Cardiac muscle cell (in vitro differentiated cells and primary cell): ENCODE data around the gene MERTK. TPM values are rescaled to one million over a fixed set of nuclear protein-coding genes. Genes with fewer than 3 reads are reported as not detected.
"Not testable (repeated sequence)": the region's sequence is repeated elsewhere in the genome, so short reads cannot be mapped to it uniquely, and the experiment has no call there.

ENCODE experiments used
- DNase-seq, 2 donors: peaks; one replicate each; pipeline versions ENCODE4 v3.0.0 to v3.0.0-alpha.2; 2010 to 2017; ENCODE audit warnings: low read depth in 1 of 2, low spot score in 1 of 2
- H3K27ac ChIP-seq: fragments of 200-600 bp; sonication (generic); 2 replicates; pipeline ENCODE4 v1.5.1; 2016
- H3K27me3 ChIP-seq: fragments of 200-600 bp; sonication (generic); 2 replicates; pipeline ENCODE4 v1.6.0; 2016; ENCODE audit warnings: control low read depth
- H3K36me3 ChIP-seq: fragments of 200-600 bp; sonication (generic); 2 replicates; pipeline ENCODE4 v1.5.1; 2016; ENCODE audit warnings: control low read depth
- H3K4me1 ChIP-seq: fragments of 200-600 bp; sonication (generic); 2 replicates; pipeline ENCODE4 v1.8.1; 2017; ENCODE audit warnings: low read depth, mild to moderate bottlenecking, mixed run types
- H3K4me3 ChIP-seq: fragments of 200-600 bp; sonication (generic); 2 replicates; pipeline ENCODE4 v1.5.1; 2016; ENCODE audit warnings: mild to moderate bottlenecking
- H3K9me3 ChIP-seq: fragments of 200-600 bp; sonication (generic); 2 replicates; pipeline ENCODE4 v1.5.1; 2017; ENCODE audit warnings: low read depth, mild to moderate bottlenecking, control low read depth
- polyA plus RNA-seq: library from polyadenylated mRNA; unstranded; fragments of >200 nt; fragmentation: Nextera tagmentation; extraction: Ambion mirVana; gene quantifications from 2 replicates; pipeline ENCODE4 v1.2.1, GENCODE V29; 2016
- total RNA-seq: library from RNA; depleted of rRNA; stranded (reverse); fragments of >200 nt; gene quantifications from 2 replicates; pipeline ENCODE4 v1.2.3, GENCODE V29; 2016
- TF ChIP-seq, protein P1 (sequence below): IDR thresholded peaks from 2 replicates; pipeline ENCODE4 v1.5.1; 2012; ENCODE audit warnings: low read depth, mild to moderate bottlenecking, low read length

The MERTK gene
- total and polyA plus RNA-seq, 2 experiments from 2014 or later, result 4.5 to 8.7 TPM

DNA sequence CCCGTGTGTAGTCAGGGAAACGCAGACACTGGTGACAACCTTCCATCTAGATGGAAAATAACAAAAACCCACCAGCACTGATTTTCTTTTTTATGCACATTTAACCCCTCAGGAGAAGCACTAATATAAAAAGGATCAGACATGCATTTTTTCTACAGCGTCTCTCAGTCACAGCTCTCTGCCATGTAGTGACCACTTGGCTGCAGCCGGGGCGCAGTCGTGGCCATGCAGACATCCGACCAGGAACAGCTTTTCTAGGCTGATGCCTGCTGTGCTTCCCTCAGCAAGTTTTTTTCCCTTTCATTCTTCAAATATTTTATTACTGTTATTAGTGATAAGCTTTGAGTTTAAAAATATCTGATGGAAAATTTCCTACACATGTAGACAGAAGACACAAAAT is 63.3 kb downstream of the MERTK start:
- Histone ChIP-seq H3K36me3 (no peaks in the 10 kb centered on the region), H3K4me3 (no peak overlapping the region), H3K4me1 (no peaks in the 10 kb centered on the region), H3K27me3 (no peaks in the 10 kb centered on the region), H3K9me3 (no peaks in the 10 kb centered on the region), H3K27ac (no peak overlapping the region)
- no peak for DNase-seq
- TF ChIP-seq, protein P1, sequence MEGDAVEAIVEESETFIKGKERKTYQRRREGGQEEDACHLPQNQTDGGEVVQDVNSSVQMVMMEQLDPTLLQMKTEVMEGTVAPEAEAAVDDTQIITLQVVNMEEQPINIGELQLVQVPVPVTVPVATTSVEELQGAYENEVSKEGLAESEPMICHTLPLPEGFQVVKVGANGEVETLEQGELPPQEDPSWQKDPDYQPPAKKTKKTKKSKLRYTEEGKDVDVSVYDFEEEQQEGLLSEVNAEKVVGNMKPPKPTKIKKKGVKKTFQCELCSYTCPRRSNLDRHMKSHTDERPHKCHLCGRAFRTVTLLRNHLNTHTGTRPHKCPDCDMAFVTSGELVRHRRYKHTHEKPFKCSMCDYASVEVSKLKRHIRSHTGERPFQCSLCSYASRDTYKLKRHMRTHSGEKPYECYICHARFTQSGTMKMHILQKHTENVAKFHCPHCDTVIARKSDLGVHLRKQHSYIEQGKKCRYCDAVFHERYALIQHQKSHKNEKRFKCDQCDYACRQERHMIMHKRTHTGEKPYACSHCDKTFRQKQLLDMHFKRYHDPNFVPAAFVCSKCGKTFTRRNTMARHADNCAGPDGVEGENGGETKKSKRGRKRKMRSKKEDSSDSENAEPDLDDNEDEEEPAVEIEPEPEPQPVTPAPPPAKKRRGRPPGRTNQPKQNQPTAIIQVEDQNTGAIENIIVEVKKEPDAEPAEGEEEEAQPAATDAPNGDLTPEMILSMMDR, result no peak

DNA sequence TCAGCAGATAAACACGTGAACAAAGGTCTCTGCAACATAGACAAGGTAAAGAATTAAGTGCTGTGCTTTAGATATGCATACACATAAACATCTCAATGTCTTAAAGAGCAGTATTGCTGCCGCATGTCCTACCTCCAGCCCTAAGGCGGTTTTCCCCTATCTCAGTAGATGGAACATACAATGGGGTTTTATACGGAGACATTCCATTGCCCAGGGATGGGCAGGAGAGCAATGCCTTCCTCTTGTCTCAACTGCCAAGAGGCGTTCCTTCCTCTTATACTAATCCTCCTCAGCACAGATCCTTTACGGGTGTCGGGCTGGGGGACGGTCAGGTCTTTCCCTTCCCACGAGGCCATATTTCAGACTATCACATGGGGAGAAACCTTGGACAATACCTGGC is 64.7 kb downstream of the MERTK start:
- H3K27ac ChIP-seq, H3K27me3 ChIP-seq, H3K4me3 ChIP-seq, H3K36me3 ChIP-seq, DNase-seq, H3K9me3 ChIP-seq, H3K4me1 ChIP-seq: not testable (repeated sequence)

DNA sequence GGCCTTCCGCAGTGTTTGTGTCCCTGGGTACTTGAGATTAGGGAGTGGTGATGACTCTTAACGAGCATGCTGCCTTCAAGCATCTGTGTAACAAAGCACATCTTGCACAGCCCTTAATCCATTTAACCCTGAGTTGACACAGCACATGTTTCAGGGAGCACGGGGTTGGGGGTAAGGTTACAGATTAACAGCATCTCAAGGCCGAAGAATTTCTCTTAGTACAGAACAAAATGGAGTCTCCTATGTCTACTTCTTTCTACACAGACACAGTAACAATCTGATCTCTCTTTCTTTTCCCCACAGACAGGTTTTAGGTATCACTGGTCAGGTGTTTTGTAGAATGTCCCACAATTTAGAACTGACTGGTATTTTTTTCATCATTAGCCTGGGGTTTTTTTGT is 65.1 kb downstream of the MERTK start:
- not testable (repeated sequence) for H3K9me3 ChIP-seq, H3K27me3 ChIP-seq, H3K4me1 ChIP-seq, H3K36me3 ChIP-seq, H3K4me3 ChIP-seq, DNase-seq, H3K27ac ChIP-seq

DNA sequence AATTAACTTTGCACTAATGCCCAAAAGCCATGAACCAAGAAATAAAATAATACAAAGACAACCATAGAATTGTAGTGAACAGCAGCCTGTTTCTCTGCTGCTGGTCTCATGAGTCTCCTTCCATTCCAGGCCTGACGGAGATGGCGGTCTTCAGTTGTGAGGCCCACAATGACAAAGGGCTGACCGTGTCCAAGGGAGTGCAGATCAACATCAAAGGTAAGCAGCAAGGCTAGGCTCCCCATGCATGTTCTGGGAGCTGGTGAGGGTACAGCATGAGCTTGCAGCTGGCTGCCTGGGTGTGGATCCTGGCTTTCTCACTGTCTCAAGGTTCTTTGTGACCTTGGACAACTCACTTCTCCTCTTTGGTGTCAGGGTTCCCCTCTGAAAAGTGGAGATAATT is 66.7 kb downstream of the MERTK start:
- H3K9me3 ChIP-seq, result no peaks in the 10 kb centered on the region
- no peaks in the 10 kb centered on the region for H3K4me1 ChIP-seq
- TF ChIP-seq, protein P1, result no peak
- no peaks in the 10 kb centered on the region for H3K36me3 ChIP-seq
- H3K27ac ChIP-seq, result no peak overlapping the region
- DNase-seq, result no peak
- no peaks in the 10 kb centered on the region for H3K27me3 ChIP-seq
- no peak overlapping the region for H3K4me3 ChIP-seq

DNA sequence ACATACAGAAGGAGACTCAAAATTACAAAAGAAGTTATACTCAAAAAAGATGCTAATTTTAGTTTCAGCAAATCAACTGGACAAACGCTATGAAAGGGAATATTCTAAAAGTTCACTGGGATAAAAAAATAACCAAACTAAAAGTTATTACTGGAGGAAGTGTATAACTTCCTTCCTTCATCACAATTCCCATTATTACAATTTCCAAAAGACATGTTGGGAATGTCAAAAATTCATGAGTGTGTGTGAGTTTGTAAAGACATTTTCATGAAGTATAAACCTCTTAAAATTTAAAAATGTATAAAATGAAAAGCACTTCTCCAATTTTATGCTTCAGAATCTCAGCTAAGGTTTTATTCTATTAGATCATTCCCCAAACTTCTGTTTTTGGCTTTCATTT is 67.8 kb downstream of the MERTK start:
- no peak for DNase-seq
- no peaks in the 10 kb centered on the region for H3K36me3 ChIP-seq
- H3K4me3 ChIP-seq, result no peak overlapping the region
- H3K9me3 ChIP-seq, result no peaks in the 10 kb centered on the region
- TF ChIP-seq, protein P1, result no peak
- no peak overlapping the region for H3K27ac ChIP-seq
- no peaks in the 10 kb centered on the region for H3K27me3 ChIP-seq
- no peaks in the 10 kb centered on the region for H3K4me1 ChIP-seq

DNA sequence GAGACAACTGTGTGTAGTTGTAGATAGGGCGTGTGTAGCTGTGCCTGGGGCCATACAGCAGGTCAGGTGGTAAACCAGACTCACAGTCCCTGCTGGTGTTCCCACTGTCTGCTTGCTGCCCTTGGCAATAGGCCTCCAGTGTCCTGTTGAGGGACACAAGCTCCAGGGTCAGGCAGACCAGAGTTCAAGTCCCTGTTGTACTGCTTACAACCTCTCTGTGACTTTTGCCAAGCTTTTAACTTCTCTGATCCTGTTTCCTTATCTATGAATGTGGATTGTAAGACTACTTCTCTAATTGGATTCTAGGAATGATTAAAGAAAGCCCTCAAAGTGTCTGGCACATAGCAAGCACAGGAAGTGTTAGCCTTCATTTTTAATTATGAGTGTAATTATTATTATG is 68.6 kb downstream of the MERTK start:
- Histone ChIP-seq H3K4me1 (no peaks in the 10 kb centered on the region), H3K27ac (no peak overlapping the region), H3K9me3 (no peaks in the 10 kb centered on the region), H3K36me3 (no peaks in the 10 kb centered on the region), H3K4me3 (no peak overlapping the region), H3K27me3 (no peaks in the 10 kb centered on the region)
- DNase-seq, result no peak
- TF ChIP-seq, protein P1, result no peak

DNA sequence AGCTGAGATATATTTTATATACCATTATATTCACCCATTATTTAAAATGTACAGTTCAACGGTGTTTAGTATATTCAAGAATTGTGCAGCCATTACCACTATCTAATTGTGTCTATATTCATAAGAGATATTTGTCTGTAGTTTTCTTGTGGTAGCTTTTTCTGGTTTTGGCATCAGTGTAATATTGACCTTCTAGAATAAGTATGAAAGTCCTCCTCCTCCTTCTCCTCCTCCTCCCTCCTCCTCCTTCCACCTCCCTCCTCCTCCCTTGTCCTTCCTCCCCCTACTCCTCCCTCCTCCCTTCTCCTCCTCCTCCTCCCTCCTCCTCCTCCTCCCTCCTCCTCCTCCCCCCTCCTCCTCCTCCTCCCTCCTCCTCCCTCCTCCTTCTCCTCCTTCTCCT is 72.0 kb downstream of the MERTK start:
- H3K36me3 ChIP-seq, result no peaks in the 10 kb centered on the region
- TF ChIP-seq, protein P1, result no peak
- no peak overlapping the region for H3K4me3 ChIP-seq
- peaks cover 13% of the 10 kb centered on the region for H3K4me1 ChIP-seq
- H3K9me3 ChIP-seq, result no peaks in the 10 kb centered on the region
- DNase-seq, result no peak
- H3K27ac ChIP-seq, result no peak overlapping the region
- H3K27me3 ChIP-seq, result no peaks in the 10 kb centered on the region
